Glutamatergic neuron (in vitro differentiated cells): ENCODE results near the gene ARSG. TPM values are rescaled to one million over a fixed set of nuclear protein-coding genes. Genes with fewer than 3 reads are reported as not detected.
"Not testable (repeated sequence)": the region's sequence is repeated elsewhere in the genome, so short reads cannot be mapped to it uniquely, and the experiment has no call there.

Experiments
- DNase-seq: peaks from one replicate; pipeline ENCODE4 v3.0.0; 2022
- H3K27ac Mint-ChIP-seq: one replicate; pipeline ENCODE4 v1.8.0; 2020; ENCODE audit warnings: mild to moderate bottlenecking, mixed read lengths, inconsistent platforms; ENCODE audit not compliant: unreplicated experiment
- H3K27me3 Mint-ChIP-seq: one replicate; pipeline ENCODE4 v1.8.0; 2020; ENCODE audit warnings: mild to moderate bottlenecking, moderate library complexity, mixed read lengths, inconsistent platforms; ENCODE audit not compliant: unreplicated experiment
- H3K36me3 Mint-ChIP-seq: one replicate; pipeline ENCODE4 v1.8.0; 2020; ENCODE audit warnings: mild to moderate bottlenecking, mixed read lengths, inconsistent platforms; ENCODE audit not compliant: unreplicated experiment
- H3K4me1 Mint-ChIP-seq: one replicate; pipeline ENCODE4 v1.8.0; 2020; ENCODE audit warnings: mild to moderate bottlenecking, low read depth, mixed read lengths, inconsistent platforms; ENCODE audit not compliant: unreplicated experiment
- H3K4me3 Mint-ChIP-seq: one replicate; pipeline ENCODE4 v1.8.0; 2020; ENCODE audit warnings: mild to moderate bottlenecking, mixed read lengths, inconsistent platforms; ENCODE audit not compliant: unreplicated experiment
- H3K9me3 Mint-ChIP-seq: one replicate; pipeline ENCODE4 v1.8.0; 2020; ENCODE audit warnings: mild to moderate bottlenecking, moderate library complexity, mixed read lengths, inconsistent platforms; ENCODE audit not compliant: unreplicated experiment
- total RNA-seq: library from RNA; stranded (reverse); fragmentation: NEBNext Ultra II Directional; extraction: Animal tissue kit (Norgen Biotek cat#: 25700); gene quantifications from one replicate; pipeline ENCODE4 v1.2.1, GENCODE V29; 2021; ENCODE audit not compliant: unreplicated experiment
- TF ChIP-seq, protein P1 (sequence below): fragments of 200-600 bp; sonication (generic); IDR thresholded peaks from one replicate; pipeline ENCODE4 v1.5.0; 2021; ENCODE audit not compliant: partially characterized antibody, unreplicated experiment

The ARSG gene
- total RNA-seq, 1 donor from 2014 or later = 1.9 TPM

DNA sequence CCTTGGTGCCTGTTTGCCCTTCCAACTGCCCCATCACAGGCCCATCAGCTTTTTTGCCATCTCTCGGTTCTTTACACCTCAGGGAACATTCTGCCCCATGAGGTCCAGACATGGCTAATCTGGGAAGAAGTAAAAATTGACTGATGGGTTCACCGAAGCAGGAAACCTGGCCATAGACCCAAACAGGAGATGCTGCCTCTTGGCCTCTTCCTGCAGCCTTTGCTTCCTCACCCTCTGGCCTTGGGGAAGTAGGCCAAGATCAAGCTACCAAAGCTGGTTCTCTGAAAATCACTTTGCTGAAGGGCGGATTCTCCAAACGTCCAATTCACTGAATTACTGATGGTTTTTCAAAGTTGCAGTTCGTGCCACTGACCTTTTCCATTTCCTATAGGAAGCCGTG is 56.1 kb downstream of the ARSG start:
- no peaks in the 10 kb centered on the region for H3K4me1 Mint-ChIP-seq
- H3K27ac Mint-ChIP-seq = no peak overlapping the region
- no peak overlapping the region for H3K4me3 Mint-ChIP-seq

DNA sequence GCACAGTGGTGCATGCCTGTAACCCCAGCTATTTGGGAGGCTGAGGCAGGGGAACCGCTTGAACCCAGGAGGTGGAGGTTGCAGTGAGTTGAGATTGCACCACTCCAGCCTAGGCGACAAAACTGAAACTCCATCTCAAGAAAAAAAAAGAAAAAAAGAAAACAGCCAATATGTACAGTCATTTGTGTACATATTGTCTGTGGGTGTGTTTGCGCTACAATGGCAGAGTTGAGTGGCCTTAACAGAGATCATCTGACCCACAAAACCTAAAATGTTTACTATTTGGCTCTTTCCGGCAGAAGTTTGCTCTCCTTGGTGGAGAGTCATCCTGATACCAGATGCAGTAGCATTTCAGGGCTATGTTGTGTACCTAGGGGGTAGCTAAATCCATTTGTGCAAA is 57.9 kb downstream of the ARSG start:
- TF ChIP-seq, protein P1, sequence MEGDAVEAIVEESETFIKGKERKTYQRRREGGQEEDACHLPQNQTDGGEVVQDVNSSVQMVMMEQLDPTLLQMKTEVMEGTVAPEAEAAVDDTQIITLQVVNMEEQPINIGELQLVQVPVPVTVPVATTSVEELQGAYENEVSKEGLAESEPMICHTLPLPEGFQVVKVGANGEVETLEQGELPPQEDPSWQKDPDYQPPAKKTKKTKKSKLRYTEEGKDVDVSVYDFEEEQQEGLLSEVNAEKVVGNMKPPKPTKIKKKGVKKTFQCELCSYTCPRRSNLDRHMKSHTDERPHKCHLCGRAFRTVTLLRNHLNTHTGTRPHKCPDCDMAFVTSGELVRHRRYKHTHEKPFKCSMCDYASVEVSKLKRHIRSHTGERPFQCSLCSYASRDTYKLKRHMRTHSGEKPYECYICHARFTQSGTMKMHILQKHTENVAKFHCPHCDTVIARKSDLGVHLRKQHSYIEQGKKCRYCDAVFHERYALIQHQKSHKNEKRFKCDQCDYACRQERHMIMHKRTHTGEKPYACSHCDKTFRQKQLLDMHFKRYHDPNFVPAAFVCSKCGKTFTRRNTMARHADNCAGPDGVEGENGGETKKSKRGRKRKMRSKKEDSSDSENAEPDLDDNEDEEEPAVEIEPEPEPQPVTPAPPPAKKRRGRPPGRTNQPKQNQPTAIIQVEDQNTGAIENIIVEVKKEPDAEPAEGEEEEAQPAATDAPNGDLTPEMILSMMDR = no peak

More for the DNA sequence above, 56.1 kb downstream of the ARSG start:
- TF ChIP-seq, protein P1 = no peak
- H3K27me3 Mint-ChIP-seq = no peaks in the 10 kb centered on the region
- H3K9me3 Mint-ChIP-seq = no peaks in the 10 kb centered on the region
- DNase-seq = no peak
- no peaks in the 10 kb centered on the region for H3K36me3 Mint-ChIP-seq

DNA sequence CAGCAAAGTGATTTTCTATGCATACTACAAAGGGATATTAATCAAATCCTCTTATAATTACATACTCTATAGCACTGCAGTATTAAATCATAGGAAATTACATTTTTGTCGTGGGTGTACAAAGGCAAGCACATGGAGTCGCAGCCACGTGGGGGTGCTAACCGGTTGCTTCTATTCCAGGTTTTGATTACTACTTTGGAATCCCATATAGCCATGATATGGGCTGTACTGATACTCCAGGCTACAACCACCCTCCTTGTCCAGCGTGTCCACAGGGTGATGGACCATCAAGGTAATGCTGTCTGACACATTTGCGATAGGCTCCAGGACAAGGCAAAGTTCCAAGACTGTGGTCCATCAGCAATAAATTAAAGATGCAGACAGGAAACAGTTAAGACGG is 60.1 kb downstream of the ARSG start:
- no peak overlapping the region for H3K27ac Mint-ChIP-seq
- no peaks in the 10 kb centered on the region for H3K36me3 Mint-ChIP-seq
- no peak overlapping the region for H3K4me3 Mint-ChIP-seq
- H3K27me3 Mint-ChIP-seq = no peaks in the 10 kb centered on the region
- TF ChIP-seq, protein P1 = no peak
- no peaks in the 10 kb centered on the region for H3K9me3 Mint-ChIP-seq
- H3K4me1 Mint-ChIP-seq = no peaks in the 10 kb centered on the region
- DNase-seq = no peak

More for the DNA sequence above, 57.9 kb downstream of the ARSG start:
- H3K27me3 Mint-ChIP-seq = no peaks in the 10 kb centered on the region
- H3K27ac Mint-ChIP-seq = no peak overlapping the region
- H3K4me3 Mint-ChIP-seq = no peak overlapping the region
- H3K9me3 Mint-ChIP-seq = no peaks in the 10 kb centered on the region
- H3K4me1 Mint-ChIP-seq = no peaks in the 10 kb centered on the region
- H3K36me3 Mint-ChIP-seq = no peaks in the 10 kb centered on the region
- DNase-seq = no peak

- H3K9me3 Mint-ChIP-seq = no peaks in the 10 kb centered on the region
- H3K36me3 Mint-ChIP-seq = no peaks in the 10 kb centered on the region
- TF ChIP-seq, protein P1 = no peak
- no peak overlapping the region for H3K27ac Mint-ChIP-seq
- no peak for DNase-seq
- H3K27me3 Mint-ChIP-seq = no peaks in the 10 kb centered on the region
- no peak overlapping the region for H3K4me3 Mint-ChIP-seq
- H3K4me1 Mint-ChIP-seq = no peaks in the 10 kb centered on the region
These were observed 60.7 kb downstream of the ARSG start for GRCh38 chr17:68352041-68352440.

GRCh38 chr17:68352671-68353070 is 61.4 kb downstream of the ARSG start:
- not testable (repeated sequence) for H3K27me3 Mint-ChIP-seq, H3K36me3 Mint-ChIP-seq, DNase-seq, H3K4me1 Mint-ChIP-seq, H3K27ac Mint-ChIP-seq, H3K4me3 Mint-ChIP-seq, H3K9me3 Mint-ChIP-seq

- no peak for DNase-seq
- Mint-ChIP-seq H3K9me3 (peaks cover under 1% of the 10 kb centered on the region), H3K36me3 (no peaks in the 10 kb centered on the region), H3K27me3 (no peaks in the 10 kb centered on the region), H3K4me1 (no peaks in the 10 kb centered on the region), H3K27ac (no peak overlapping the region), H3K4me3 (no peak overlapping the region)
- TF ChIP-seq, protein P1 = no peak
These were observed 61.8 kb downstream of the ARSG start for GRCh38 chr17:68353111-68353521.

DNA sequence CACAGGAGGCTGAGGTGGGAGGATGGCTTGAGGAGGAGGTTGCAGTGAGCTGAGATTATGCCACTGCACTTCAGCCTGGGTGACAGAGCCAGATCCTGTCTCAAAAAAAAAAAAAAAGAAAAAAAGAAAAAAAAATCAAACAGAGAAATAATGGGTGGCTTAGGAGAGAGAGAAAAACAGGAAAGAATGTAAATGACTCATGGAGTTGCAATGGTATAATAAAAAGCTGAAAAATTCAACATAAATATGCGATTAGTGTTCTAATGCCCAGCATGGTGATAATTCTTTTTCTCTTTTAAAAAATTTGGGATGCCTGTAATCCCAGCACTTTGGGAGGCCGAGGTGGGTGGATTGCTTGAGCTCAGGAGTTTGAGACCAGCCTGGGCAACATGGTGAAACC is 63.0 kb downstream of the ARSG start:
- H3K9me3 Mint-ChIP-seq, H3K27ac Mint-ChIP-seq, H3K27me3 Mint-ChIP-seq, H3K4me1 Mint-ChIP-seq, DNase-seq, H3K4me3 Mint-ChIP-seq, H3K36me3 Mint-ChIP-seq: not testable (repeated sequence)

DNA sequence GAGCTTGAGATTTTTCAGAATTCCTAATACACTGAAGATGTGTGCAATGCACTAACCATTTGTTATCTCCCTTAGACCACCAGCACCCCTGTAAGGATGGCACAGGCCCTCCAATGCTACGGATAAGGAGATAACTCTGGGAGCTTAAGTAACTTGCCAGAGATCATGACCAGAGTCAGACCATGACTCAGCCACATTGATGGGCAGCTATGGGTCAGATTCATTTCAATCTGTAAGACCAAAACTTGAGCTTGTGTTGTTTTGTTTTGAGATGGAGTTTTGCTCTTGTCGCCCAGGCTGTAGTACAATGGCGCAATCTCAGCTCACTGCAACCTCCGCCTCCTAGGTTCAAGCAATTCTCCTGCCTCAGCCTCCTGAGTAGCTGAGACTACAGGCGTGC is 63.8 kb downstream of the ARSG start:
- not testable (repeated sequence) for H3K36me3 Mint-ChIP-seq, H3K9me3 Mint-ChIP-seq, H3K4me3 Mint-ChIP-seq, H3K27me3 Mint-ChIP-seq, H3K4me1 Mint-ChIP-seq, H3K27ac Mint-ChIP-seq, DNase-seq
